Esophagus (tissue), 2 donors: Measurements from ENCODE around the gene NCS1. TPM values are rescaled to one million over a fixed set of nuclear protein-coding genes. Genes with fewer than 3 reads are reported as not detected.

Experiments
- H3K27ac ChIP-seq, 2 donors: one replicate each; pipeline ENCODE4 v1.5.1; 2013; ENCODE audit warnings: low read depth in 2 of 2, mild to moderate bottlenecking in 2 of 2, inconsistent platforms in 1 of 2, low read length in 1 of 2, moderate library complexity in 1 of 2
- H3K27me3 ChIP-seq, 2 donors: one replicate each; pipeline ENCODE4 v1.6.1; 2013; ENCODE audit warnings: low read length in 2 of 2, control low read depth in 1 of 2, mild to moderate bottlenecking in 1 of 2; ENCODE audit not compliant: insufficient read depth in 2 of 2, control insufficient read depth in 1 of 2
- H3K36me3 ChIP-seq, 2 donors: one replicate each; pipeline ENCODE4 v1.6.1; 2013; ENCODE audit warnings: low read length in 1 of 2; ENCODE audit not compliant: control insufficient read depth in 2 of 2, insufficient read depth in 2 of 2
- H3K4me1 ChIP-seq, 2 donors: one replicate each; pipeline ENCODE4 v1.6.1; 2013; ENCODE audit warnings: low read length in 1 of 2; ENCODE audit not compliant: control insufficient read depth in 2 of 2, insufficient read depth in 2 of 2
- H3K4me3 ChIP-seq, 2 donors: one replicate each; pipeline ENCODE4 v1.5.1; 2013; ENCODE audit warnings: low read length in 2 of 2, mild to moderate bottlenecking in 2 of 2, low read depth in 1 of 2, moderate library complexity in 1 of 2
- H3K9me3 ChIP-seq, 2 donors: one replicate each; pipeline ENCODE4 v1.6.1; 2013; ENCODE audit warnings: mild to moderate bottlenecking in 2 of 2, low read depth in 1 of 2, low read length in 1 of 2, moderate library complexity in 1 of 2; ENCODE audit not compliant: control insufficient read depth in 2 of 2, insufficient read depth in 1 of 2
- WGBS, 2 donors: extraction: QIAGEN DNeasy Blood & Tissue Kit; methylation state at CpG; one replicate each; pipeline ENCODE4 v1.1.7; 2013; 5-methylcytosine and 5-hydroxymethylcytosine counted together
- polyA plus RNA-seq, 2 donors: library from polyadenylated mRNA; stranded (reverse); fragments of 200-250 nt; gene quantifications; one replicate each; pipeline ENCODE4 v1.2.3, GENCODE V29; 2013
- donor health status: healthy with polysubstance abuse.
- donor health status: Bipolar disorder and iron deficiency.

The NCS1 gene
- polyA plus RNA-seq, 2 donors, result 12.8 to 16.4 TPM

- no peaks in the 10 kb centered on the region for H3K36me3 ChIP-seq
- no peak overlapping the region for H3K4me3 ChIP-seq
- H3K4me1 ChIP-seq, result peaks cover 3% of the 10 kb centered on the region in 2 donors
- no peak overlapping the region for H3K27ac ChIP-seq
- 23 to 27% methylated on average over 14 of the region's 14 CpGs for WGBS, 2 donors
- no peaks in the 10 kb centered on the region for H3K9me3 ChIP-seq
- H3K27me3 ChIP-seq, result no peaks in the 10 kb centered on the region
Observed at GRCh38 chr9:130143958-130144366, 28.2 kb upstream of the NCS1 start.

GRCh38 chr9:130144703-130145102 is 27.5 kb upstream of the NCS1 start:
- Histone ChIP-seq H3K27me3 (no peaks in the 10 kb centered on the region), H3K36me3 (no peaks in the 10 kb centered on the region), H3K4me1 (no peaks in the 10 kb centered on the region), H3K9me3 (no peaks in the 10 kb centered on the region), H3K4me3 (no peak overlapping the region), H3K27ac (no peak overlapping the region)
- WGBS, 2 donors, result 48 to 50% methylated on average over 5 of the region's 5 CpGs

- WGBS, 2 donors, result 70 to 74% methylated on average over 1 of the region's 1 CpG
- Histone ChIP-seq H3K4me1 (no peaks in the 10 kb centered on the region), H3K27ac (no peak overlapping the region), H3K9me3 (no peaks in the 10 kb centered on the region), H3K4me3 (no peak overlapping the region), H3K27me3 (no peaks in the 10 kb centered on the region), H3K36me3 (no peaks in the 10 kb centered on the region)
Observed at GRCh38 chr9:130145658-130146057, 26.5 kb upstream of the NCS1 start.

GRCh38 chr9:130147198-130147597 is 25.0 kb upstream of the NCS1 start:
- 82 to 86% methylated on average over 5 of the region's 5 CpGs for WGBS, 2 donors
- Histone ChIP-seq H3K27ac (no peak overlapping the region), H3K4me3 (no peak overlapping the region), H3K27me3 (no peaks in the 10 kb centered on the region), H3K36me3 (no peaks in the 10 kb centered on the region), H3K9me3 (no peaks in the 10 kb centered on the region), H3K4me1 (peaks cover 0 to 3% of the 10 kb centered on the region in 2 donors)

DNA sequence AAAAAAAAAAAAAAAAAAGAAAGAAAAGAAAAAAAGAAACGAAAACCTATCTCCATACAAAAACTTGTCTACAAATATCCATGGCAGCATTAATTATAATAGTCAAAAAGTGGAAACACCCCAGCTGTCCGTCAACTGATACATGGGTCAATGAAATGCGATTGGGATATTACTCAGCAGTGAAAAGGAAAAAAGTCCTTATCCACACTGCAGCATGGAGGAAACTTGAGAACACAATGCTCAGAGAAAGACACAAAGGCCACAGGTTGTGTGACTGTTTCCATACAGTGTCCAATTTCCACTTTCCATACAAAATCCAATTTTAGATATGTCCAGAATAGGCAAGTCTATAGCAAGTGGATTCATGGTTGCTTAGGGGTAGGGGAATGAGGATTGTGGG is 24.3 kb upstream of the NCS1 start:
- no peaks in the 10 kb centered on the region for H3K27me3 ChIP-seq
- no peaks in the 10 kb centered on the region for H3K9me3 ChIP-seq
- H3K4me3 ChIP-seq, result no peak overlapping the region
- peaks cover 0 to 3% of the 10 kb centered on the region in 2 donors for H3K4me1 ChIP-seq
- no peak overlapping the region for H3K27ac ChIP-seq
- 95 to 98% methylated on average over 3 of the region's 3 CpGs for WGBS, 2 donors
- no peaks in the 10 kb centered on the region for H3K36me3 ChIP-seq

DNA sequence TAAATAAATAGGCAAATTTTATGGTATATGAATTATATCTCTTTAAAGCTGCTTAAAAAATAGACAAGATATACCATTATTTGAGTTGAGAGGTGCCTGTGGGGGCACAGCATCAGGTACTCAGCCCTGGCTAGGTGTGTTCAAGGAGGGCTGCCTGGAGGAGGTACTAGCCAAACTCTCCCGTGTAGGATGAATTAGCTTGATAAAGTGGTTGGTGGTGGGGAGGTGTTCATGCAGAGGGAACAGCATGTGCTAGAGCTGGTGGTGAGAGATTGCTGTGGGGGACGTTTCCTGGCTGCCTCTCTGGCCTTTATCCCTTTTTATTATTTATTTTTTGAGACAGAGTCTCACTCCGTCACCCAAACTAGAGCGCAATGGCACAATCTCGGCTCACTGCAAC is 23.2 kb upstream of the NCS1 start:
- no peak overlapping the region for H3K4me3 ChIP-seq
- H3K4me1 ChIP-seq, result peaks cover 0 to 3% of the 10 kb centered on the region in 2 donors
- H3K9me3 ChIP-seq, result no peaks in the 10 kb centered on the region
- 88 to 89% methylated on average over 5 of the region's 5 CpGs for WGBS, 2 donors
- no peaks in the 10 kb centered on the region for H3K27me3 ChIP-seq
- H3K36me3 ChIP-seq, result no peaks in the 10 kb centered on the region
- no peak overlapping the region for H3K27ac ChIP-seq

DNA sequence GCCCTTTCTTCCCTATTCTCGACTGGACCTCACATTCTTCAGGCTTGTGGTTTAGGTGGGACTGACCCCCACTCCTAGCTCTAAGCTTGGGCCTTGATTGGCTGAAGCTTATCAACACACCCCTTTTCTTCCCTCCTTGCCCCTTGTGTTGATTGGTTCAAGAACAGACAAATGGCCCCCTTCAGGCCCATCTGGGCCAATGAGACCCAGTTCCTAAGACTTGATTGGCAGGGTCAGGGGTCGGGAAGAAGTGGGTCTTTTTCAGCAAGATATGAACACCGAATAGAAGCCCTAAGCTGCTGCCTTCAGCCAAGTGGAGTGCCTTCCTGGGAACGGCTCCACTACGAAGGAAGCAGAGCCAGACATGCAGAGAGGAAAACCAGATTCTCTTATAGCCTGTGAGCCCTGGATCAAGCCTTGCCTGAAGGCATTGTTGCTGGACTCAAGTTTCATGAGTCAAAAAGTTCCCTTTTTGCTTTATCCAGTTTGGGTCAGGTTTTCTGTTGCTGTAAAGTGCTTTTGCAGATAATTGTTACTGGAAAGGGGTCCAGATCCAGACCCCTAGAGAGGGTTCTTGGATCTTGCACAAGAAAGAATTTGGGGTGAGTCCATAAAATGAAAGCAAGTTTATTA is 22.4 kb upstream of the NCS1 start:
- 67 to 69% methylated on average over 5 of the region's 5 CpGs for WGBS, 2 donors
- no peaks in the 10 kb centered on the region for H3K9me3 ChIP-seq
- H3K27ac ChIP-seq, result no peak overlapping the region
- H3K27me3 ChIP-seq, result no peaks in the 10 kb centered on the region
- no peak overlapping the region for H3K4me3 ChIP-seq
- peaks cover 0 to 3% of the 10 kb centered on the region in 2 donors for H3K4me1 ChIP-seq
- H3K36me3 ChIP-seq, result no peaks in the 10 kb centered on the region

- WGBS, 2 donors, result 68 to 73% methylated on average over 14 of the region's 14 CpGs
Observed at GRCh38 chr9:130150779-130151382, 21.3 kb upstream of the NCS1 start.

DNA sequence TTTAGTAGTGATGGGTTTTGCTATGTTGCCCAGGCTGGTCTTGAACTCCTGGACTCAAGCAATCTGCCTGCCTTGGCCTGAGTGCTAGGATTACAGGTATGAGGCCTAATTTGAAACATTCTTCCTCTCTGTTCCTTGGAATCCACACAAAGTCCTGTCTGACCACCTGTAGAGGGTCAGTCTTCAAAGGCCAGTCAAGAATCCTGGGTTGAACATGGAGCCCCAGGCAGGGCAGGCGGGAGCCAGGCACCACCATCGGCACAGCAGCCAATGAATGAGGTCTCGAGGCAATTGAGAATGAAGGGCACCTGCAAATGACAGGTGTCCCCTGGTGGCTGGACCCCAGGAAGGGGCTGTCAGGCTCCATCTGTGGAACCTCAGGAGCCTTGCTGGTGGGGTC is 17.4 kb upstream of the NCS1 start:
- Histone ChIP-seq H3K9me3 (no peaks in the 10 kb centered on the region), H3K4me3 (no peak overlapping the region), H3K27me3 (no peaks in the 10 kb centered on the region), H3K36me3 (no peaks in the 10 kb centered on the region), H3K27ac (no peak overlapping the region), H3K4me1 (peaks cover 0 to 3% of the 10 kb centered on the region in 2 donors)
- 92 to 97% methylated on average over 3 of the region's 3 CpGs for WGBS, 2 donors

More at GRCh38 chr9:130150779-130151382, 21.3 kb upstream of the NCS1 start:
- Histone ChIP-seq H3K4me1 (peaks cover 0 to 3% of the 10 kb centered on the region in 2 donors), H3K4me3 (no peak overlapping the region), H3K27ac (no peak overlapping the region), H3K27me3 (no peaks in the 10 kb centered on the region), H3K36me3 (no peaks in the 10 kb centered on the region), H3K9me3 (no peaks in the 10 kb centered on the region)

- H3K4me1 ChIP-seq, result peaks cover 0 to 3% of the 10 kb centered on the region in 2 donors
- no peak overlapping the region for H3K4me3 ChIP-seq
- 86 to 93% methylated on average over 12 of the region's 12 CpGs for WGBS, 2 donors
- no peak overlapping the region for H3K27ac ChIP-seq
- no peaks in the 10 kb centered on the region for H3K9me3 ChIP-seq
- H3K36me3 ChIP-seq, result no peaks in the 10 kb centered on the region
- H3K27me3 ChIP-seq, result no peaks in the 10 kb centered on the region
Observed at GRCh38 chr9:130155647-130156046, 16.6 kb upstream of the NCS1 start.
